Ovary (tissue), 9 donors: ENCODE measurements around the gene HCN1. TPM values are rescaled to one million over a fixed set of nuclear protein-coding genes. Genes with fewer than 3 reads are reported as not detected.

Experiments
- DNase-seq, 5 donors: peaks; one replicate each; pipeline ENCODE4 v3.0.0-alpha.2; 2019 to 2020
- H3K27ac ChIP-seq, 2 donors: fragments of 200-600 bp; one replicate each; pipeline versions ENCODE4 v1.5.1 to v1.8.0; 2019 to 2022
- H3K27me3 ChIP-seq: fragments of 200-600 bp; one replicate; pipeline ENCODE4 v1.8.0; 2022
- H3K36me3 ChIP-seq: fragments of 200-600 bp; sonication (generic); one replicate; pipeline ENCODE4 v1.5.1; 2019
- H3K4me1 ChIP-seq: one replicate; pipeline ENCODE4 v1.8.1; 2013; ENCODE audit warnings: mild to moderate bottlenecking, moderate library complexity; ENCODE audit not compliant: insufficient read depth
- H3K4me3 ChIP-seq: fragments of 200-600 bp; sonication (generic); one replicate; pipeline ENCODE4 v1.5.1; 2017
- H3K9me3 ChIP-seq, 2 donors: fragments of 200-600 bp in 1 of 2; sonication (generic) in 1 of 2; one replicate each; pipeline versions ENCODE4 v1.5.1 to v1.8.1; 2013 to 2019; ENCODE audit warnings: mild to moderate bottlenecking in 1 of 2, moderate library complexity in 1 of 2
- EP300 ChIP-seq: sonication (generic); formaldehyde crosslinking; IDR thresholded peaks from one replicate; pipeline ENCODE4 v1.6.1; 2017; ENCODE audit warnings: antibody characterized with exemption
- POLR2A ChIP-seq: fragments of 450-650 bp; IDR thresholded peaks from one replicate; pipeline ENCODE4 v1.6.1; 2017; ENCODE audit warnings: antibody characterized with exemption, mild to moderate bottlenecking, moderate library complexity
- WGBS, 3 donors: extraction: QIAGEN DNeasy Blood & Tissue Kit in 1 of 3; methylation state at CpG; one replicate each; pipeline versions ENCODE4 v1.1.5 to v1.1.7; 2013 to 2017; 5-methylcytosine and 5-hydroxymethylcytosine counted together
- intact Hi-C, 4 donors: fragments of 100-400 bp; cut with DNase I; formaldehyde crosslinking; loops; one replicate each; pipeline versions ENCODE4 v1.11.0 to v1.15.1; 2022 to 2023
- polyA plus RNA-seq, 2 donors: library from polyadenylated mRNA; stranded (reverse); fragments of 200-250 nt in 1 of 2; fragments of 350-450 nt in 1 of 2; fragmentation: Illumina TruSeq in 1 of 2; extraction: RNeasy Lipid Tissue Mini Kit (QIAGEN cat#74804) in 1 of 2; gene quantifications; one replicate each; pipeline ENCODE4 v1.2.3, GENCODE V29; 2013 to 2014
- total RNA-seq, 7 donors: library from RNA; depleted of rRNA in 2 of 7; stranded (reverse); fragments of >200 nt in 2 of 7; fragmentation: NEBNext Ultra II Directional in 3 of 7; extraction: Animal tissue kit (Norgen Biotek cat#: 25700) in 3 of 7; gene quantifications; one replicate each; pipeline versions ENCODE4 v1.1.0 to v1.2.4, GENCODE V29; 2016 to 2023
- TF ChIP-seq, protein P1 (sequence below), 3 donors: fragments of 450-650 bp in 2 of 3; fragments of 200-600 bp in 1 of 3; IDR thresholded peaks; one replicate each; pipeline versions ENCODE4 v1.5.1 to v1.8.0; 2016 to 2022; ENCODE audit warnings: antibody characterized with exemption in 3 of 3, mild to moderate bottlenecking in 1 of 3
- donor health status: DM: no; HTN: no; CAD: no; lungs with moderate emphysema.
- donor health status: DM: no; HTN: no; CAD: no.
- donor health status: Bipolar disorder and iron deficiency.
- donor health status: DM: yes; HTN: yes; CAD: no.
- donor health status: DM: no; HTN: no; CAD: no.
- donor health status: DM: yes; HTN: yes; CAD: no.

Gene HCN1
- total and polyA plus RNA-seq, 9 donors: under 0.01 to 0.27 (median 0.05) TPM; not detected in 6

DNA sequence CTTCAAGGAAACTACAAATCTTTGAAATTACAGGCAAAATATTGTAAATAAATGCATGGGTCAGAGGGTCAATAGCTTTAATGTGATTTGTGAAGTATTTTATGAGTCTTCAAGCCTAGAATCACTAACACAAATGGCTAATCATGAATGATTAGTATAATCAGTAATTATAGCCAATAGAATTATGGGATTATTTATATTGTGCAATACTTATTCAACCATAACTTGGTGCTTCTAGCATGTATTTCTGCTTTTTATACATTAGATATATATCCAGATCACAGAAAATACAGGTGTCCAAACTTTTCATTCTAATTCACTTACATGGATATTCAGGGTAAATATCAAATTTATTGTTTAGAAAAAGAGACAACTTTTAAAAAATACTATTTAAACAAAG, 12.1 kb downstream of the HCN1 start:
- Histone ChIP-seq H3K36me3 (no peaks in the 10 kb centered on the region), H3K27ac (no peak overlapping the region), H3K27me3 (no peaks in the 10 kb centered on the region), H3K9me3 (no peaks in the 10 kb centered on the region), H3K4me1 (no peaks in the 10 kb centered on the region), H3K4me3 (no peak overlapping the region)
- DNase-seq: no peak
- intact Hi-C loops: no loop called here
- TF ChIP-seq EP300 (no peak), POLR2A (no peak)
- TF ChIP-seq, protein P1, sequence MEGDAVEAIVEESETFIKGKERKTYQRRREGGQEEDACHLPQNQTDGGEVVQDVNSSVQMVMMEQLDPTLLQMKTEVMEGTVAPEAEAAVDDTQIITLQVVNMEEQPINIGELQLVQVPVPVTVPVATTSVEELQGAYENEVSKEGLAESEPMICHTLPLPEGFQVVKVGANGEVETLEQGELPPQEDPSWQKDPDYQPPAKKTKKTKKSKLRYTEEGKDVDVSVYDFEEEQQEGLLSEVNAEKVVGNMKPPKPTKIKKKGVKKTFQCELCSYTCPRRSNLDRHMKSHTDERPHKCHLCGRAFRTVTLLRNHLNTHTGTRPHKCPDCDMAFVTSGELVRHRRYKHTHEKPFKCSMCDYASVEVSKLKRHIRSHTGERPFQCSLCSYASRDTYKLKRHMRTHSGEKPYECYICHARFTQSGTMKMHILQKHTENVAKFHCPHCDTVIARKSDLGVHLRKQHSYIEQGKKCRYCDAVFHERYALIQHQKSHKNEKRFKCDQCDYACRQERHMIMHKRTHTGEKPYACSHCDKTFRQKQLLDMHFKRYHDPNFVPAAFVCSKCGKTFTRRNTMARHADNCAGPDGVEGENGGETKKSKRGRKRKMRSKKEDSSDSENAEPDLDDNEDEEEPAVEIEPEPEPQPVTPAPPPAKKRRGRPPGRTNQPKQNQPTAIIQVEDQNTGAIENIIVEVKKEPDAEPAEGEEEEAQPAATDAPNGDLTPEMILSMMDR (IDR thresholded peaks at IDR 0.05): no peak

DNA sequence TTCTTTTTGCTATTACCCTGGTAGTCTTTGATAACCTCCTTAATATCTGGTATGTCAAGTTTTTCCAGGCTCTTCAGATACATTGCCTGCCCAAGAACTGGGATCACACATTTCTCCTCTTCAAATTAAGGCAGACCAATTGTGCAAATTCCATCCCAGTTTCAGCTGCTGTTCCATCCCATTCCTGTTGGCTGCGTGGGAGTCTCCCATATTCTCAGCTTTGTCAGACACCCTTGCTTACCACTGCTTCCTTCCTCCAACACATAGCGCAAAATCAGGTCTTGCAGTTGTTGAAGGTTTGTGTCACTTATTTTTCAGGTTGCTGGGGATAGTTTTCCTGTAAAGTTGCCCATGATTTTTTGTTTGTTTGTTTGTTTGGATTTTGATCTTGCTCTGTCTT, 15.2 kb downstream of the HCN1 start:
- no peaks in the 10 kb centered on the region for H3K36me3 ChIP-seq
- WGBS, 3 donors: 74 to 82% (median 77%) methylated on average over 2 of the region's 2 CpGs

DNA sequence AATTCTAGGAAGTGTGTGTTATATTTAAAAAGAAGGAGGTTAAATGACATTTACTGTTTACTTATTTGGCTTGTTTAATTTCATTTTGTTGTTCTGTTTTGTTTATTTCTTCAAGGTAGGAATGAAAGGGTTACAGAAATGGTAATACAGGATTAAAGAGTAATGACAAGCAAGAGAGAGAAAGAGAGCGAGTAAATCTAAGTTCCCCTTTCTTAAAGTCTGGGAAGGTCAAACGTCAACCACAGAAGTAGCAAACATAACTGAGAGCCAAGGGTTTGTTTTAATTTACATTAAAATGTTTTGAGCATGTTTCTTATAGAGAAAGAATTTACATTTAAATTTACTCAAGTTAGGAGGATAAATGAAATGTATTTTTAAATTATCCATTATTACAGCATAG, 18.7 kb downstream of the HCN1 start:
- intact Hi-C loops: no loop called here
- Histone ChIP-seq H3K4me1 (no peaks in the 10 kb centered on the region), H3K36me3 (no peaks in the 10 kb centered on the region), H3K9me3 (no peaks in the 10 kb centered on the region), H3K27ac (no peak overlapping the region), H3K27me3 (no peaks in the 10 kb centered on the region), H3K4me3 (no peak overlapping the region)
- 12 to 26% (median 16%) methylated on average over 2 of the region's 2 CpGs for WGBS, 3 donors
- TF ChIP-seq, protein P1 (IDR thresholded peaks at IDR 0.05): no peak
- no peak for TF ChIP-seq POLR2A
- TF ChIP-seq EP300: no peak
- DNase-seq: no peak

More for the DNA sequence above, 15.2 kb downstream of the HCN1 start:
- intact Hi-C loops: no loop called here
- no peak for DNase-seq
- H3K4me1 ChIP-seq: no peaks in the 10 kb centered on the region
- H3K4me3 ChIP-seq: no peak overlapping the region
- no peaks in the 10 kb centered on the region for H3K9me3 ChIP-seq
- H3K27me3 ChIP-seq: no peaks in the 10 kb centered on the region
- no peak for TF ChIP-seq POLR2A
- TF ChIP-seq, protein P1 (IDR thresholded peaks at IDR 0.05): no peak
- TF ChIP-seq EP300: no peak
- H3K27ac ChIP-seq: no peak overlapping the region

DNA sequence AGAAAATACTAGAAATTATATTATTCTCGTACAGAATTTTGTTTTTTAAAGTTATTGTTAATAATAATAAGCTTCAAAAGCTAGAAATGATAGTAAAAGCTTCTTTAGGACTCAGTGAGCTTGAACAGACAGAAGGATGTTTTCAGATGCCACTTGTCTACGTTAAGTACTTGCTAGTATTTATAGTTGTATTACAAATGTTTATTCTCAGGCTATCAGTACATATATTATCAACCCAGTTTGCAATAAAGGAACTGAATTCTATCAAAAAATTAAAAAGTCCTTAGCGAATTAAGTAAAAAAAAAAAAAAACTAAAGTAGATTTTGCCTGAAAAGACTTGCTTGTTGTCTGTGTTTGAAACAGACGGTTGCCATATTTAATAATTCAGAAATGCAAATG, 23.9 kb downstream of the HCN1 start:
- intact Hi-C loops: no loop called here
- DNase-seq: no peak
- H3K36me3 ChIP-seq: no peaks in the 10 kb centered on the region
- H3K27ac ChIP-seq: no peak overlapping the region
- TF ChIP-seq EP300: no peak
- TF ChIP-seq, protein P1 (IDR thresholded peaks at IDR 0.05): no peak
- no peak for TF ChIP-seq POLR2A
- no peak overlapping the region for H3K4me3 ChIP-seq
- WGBS, 3 donors: 53 to 67% (median 55%) methylated on average over 4 of the region's 4 CpGs
- no peaks in the 10 kb centered on the region for H3K4me1 ChIP-seq
- H3K9me3 ChIP-seq: no peaks in the 10 kb centered on the region
- H3K27me3 ChIP-seq: no peaks in the 10 kb centered on the region

DNA sequence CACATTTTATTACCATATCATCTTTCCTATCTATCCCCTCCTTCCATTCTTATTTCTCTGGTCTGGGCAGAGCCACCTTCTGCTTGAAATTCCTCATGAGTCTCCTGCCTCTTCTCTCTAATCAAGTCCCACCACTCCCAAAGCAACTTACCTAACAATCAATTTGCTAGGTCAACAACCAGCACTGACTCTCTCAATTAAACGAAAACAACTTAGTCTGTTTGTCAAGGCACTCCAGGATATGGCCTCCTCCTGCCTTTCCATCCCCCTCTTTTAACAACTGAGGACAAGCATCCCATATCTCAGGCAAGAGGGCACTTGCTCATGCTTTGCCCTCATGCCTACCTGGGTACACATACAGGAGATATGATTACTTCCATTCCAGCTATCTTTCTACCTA, 47.4 kb downstream of the HCN1 start:
- Histone ChIP-seq H3K4me3 (no peak overlapping the region), H3K27me3 (no peaks in the 10 kb centered on the region), H3K27ac (no peak overlapping the region), H3K4me1 (no peaks in the 10 kb centered on the region), H3K9me3 (no peaks in the 10 kb centered on the region), H3K36me3 (no peaks in the 10 kb centered on the region)
- DNase-seq: no peak
- intact Hi-C loops: no loop called here
- WGBS, 3 donors: 21 to 29% (median 28%) methylated on average over 1 of the region's 1 CpG
- TF ChIP-seq EP300: no peak
- TF ChIP-seq POLR2A: no peak
- TF ChIP-seq, protein P1 (IDR thresholded peaks at IDR 0.05): no peak
